ENCODE results near the gene CDKN2AIP. TPM values are rescaled to one million over a fixed set of nuclear protein-coding genes. Genes with fewer than 3 reads are reported as not detected.

Gene CDKN2AIP
- total and polyA plus RNA-seq, 2 of the 4 experiments (the other 2 are of a cell fraction) = 11.0 to 16.8 TPM

GRCh38 chr4:183435803-183436202 is 8.6 kb upstream of the CDKN2AIP start:
- dilution Hi-C loops (cut with HindIII; ENCODE audit: low sequenced_read_pairs, unreplicated experiment) (no loop called here), intact Hi-C loops (cut with micrococcal nuclease) (no loop called here), in situ Hi-C loops (cut with MboI; ENCODE audit: low sequenced_read_pairs) (no loop called here)
- CTCF ChIA-PET = no interaction called here
- Histone ChIP-seq H3K18ac (ENCODE audit: low read depth, low read length) (no peak overlapping the region), H3K4me2 (ENCODE audit: low read depth, low read length) (no peak overlapping the region), H2BK15ac (ENCODE audit: low read depth, low read length) (no peak overlapping the region), H3K56ac (ENCODE audit: extremely low read depth, insufficient read depth, low read length) (no peak overlapping the region), H2AK5ac (ENCODE audit: low read depth, low read length) (no peak overlapping the region), H3K27ac (ENCODE audit: insufficient read depth, low read length) (no peak overlapping the region), H3K23ac (ENCODE audit: low read depth, low read length) (no peak overlapping the region), H3K36me3 (ENCODE audit: control insufficient read depth, insufficient read depth, low read length) (no peaks in the 10 kb centered on the region), H2AFZ (replicated peaks; ENCODE audit: low read length, poor library complexity) (no peak overlapping the region), H4K91ac (ENCODE audit: insufficient read depth, low read depth, low read length) (no peak overlapping the region), H4K20me1 (ENCODE audit: insufficient read depth, low read length) (no peaks in the 10 kb centered on the region), H3K4ac (ENCODE audit: low read depth, low read length) (no peak overlapping the region), H3K9me1 (ENCODE audit: insufficient read depth, low read length) (no peaks in the 10 kb centered on the region), H3K4me3 (ENCODE audit: insufficient read depth, low read depth, low read length) (no peak overlapping the region), H4K8ac (ENCODE audit: low read depth in 2 of 2, low read length in 2 of 2) (no peak overlapping the region), H2BK20ac (ENCODE audit: low read depth, low read length) (no peak overlapping the region), H4K5ac (ENCODE audit: low read depth, low read length) (no peak overlapping the region), H3K14ac (replicated peaks; ENCODE audit: low read depth, low read length) (no peak overlapping the region), H3K4me1 (ENCODE audit: control insufficient read depth, insufficient read depth, low read length) (no peaks in the 10 kb centered on the region; the same call in 1 of the 2 replicates), H3K9ac (ENCODE audit: low read depth, low read length) (no peak overlapping the region), H3K79me1 (ENCODE audit: low read depth in 1 of 2, low read length in 2 of 2) (no peaks in the 10 kb centered on the region), H2BK120ac (ENCODE audit: low read depth, low read length) (no peak overlapping the region), H3K27me3 (ENCODE audit: control insufficient read depth, insufficient read depth, low read length) (no peaks in the 10 kb centered on the region), H2AK9ac (replicated peaks; ENCODE audit: low read depth, low read length, poor library complexity) (no peak overlapping the region), H3K9me3 (ENCODE audit: control insufficient read depth, insufficient read depth, low read length) (no peaks in the 10 kb centered on the region; the same call in 1 of the 2 replicates), H2BK5ac (ENCODE audit: low read depth, low read length, poor library complexity, severe bottlenecking) (no peak overlapping the region)
- ATAC-seq (ENCODE audit: low read depth) = no peak
- POLR2A ChIA-PET (ENCODE audit: unreplicated experiment) = no interaction called here
- no CpG with 5 or more reads among the region's 5 CpGs for WGBS, 2 experiments (ENCODE audit: extremely low coverage in 2 of 2, insufficient read length in 1 of 2)
- no peak for DNase-seq
- no peak for TF ChIP-seq BHLHE40 (IDR thresholded peaks at IDR 0.05; ENCODE audit: low read depth, low read length)
- no peak for TF ChIP-seq RCOR1 (IDR thresholded peaks at IDR 0.05; ENCODE audit: insufficient replicate concordance, low read length)
- no peak for TF ChIP-seq MXI1 (IDR thresholded peaks at IDR 0.05; ENCODE audit: borderline replicate concordance, low read depth, low read length)
- no peak for TF ChIP-seq CTCF (conservative IDR thresholded peaks at IDR 0.05; ENCODE audit: low read depth, low read length)
- no peak for TF ChIP-seq CHD1 (IDR thresholded peaks at IDR 0.05; ENCODE audit: low read depth, low read length)
- TF ChIP-seq USF2 (IDR thresholded peaks at IDR 0.05; ENCODE audit: low read depth, low read length) = no peak
- no peak for TF ChIP-seq SMC3 (IDR thresholded peaks at IDR 0.05; ENCODE audit: low read depth, low read length)
- no peak for TF ChIP-seq ELK1 (IDR thresholded peaks at IDR 0.05; ENCODE audit: borderline replicate concordance, low read depth, low read length)
- no peak for TF ChIP-seq RAD21 (IDR thresholded peaks at IDR 0.05; ENCODE audit: low read length)
- no peak for TF ChIP-seq FOS (IDR thresholded peaks at IDR 0.05; ENCODE audit: low read depth, low read length)
- no peak for TF ChIP-seq NFE2L2 (IDR thresholded peaks at IDR 0.05; ENCODE audit: low read depth, low read length)
- no peak for TF ChIP-seq RFX5 (IDR thresholded peaks at IDR 0.05; ENCODE audit: low read depth, low read length)
- no peak for TF ChIP-seq MAZ (IDR thresholded peaks at IDR 0.05; ENCODE audit: borderline replicate concordance, low read depth, low read length)
- no peak for TF ChIP-seq POLR2A (IDR thresholded peaks at IDR 0.05; ENCODE audit: low read depth, low read length)
- no peak for TF ChIP-seq MAFK (IDR thresholded peaks at IDR 0.05; ENCODE audit: low read depth, low read length)
- no peak for TF ChIP-seq CEBPB (IDR thresholded peaks at IDR 0.05; ENCODE audit: low read depth, low read length)
- no TSS peak for BruUV-seq (replicated peaks)

Measured in IMR-90 (cell line).